ENCODE results near the gene AP2M1.

AP2M1 gene

DNA sequence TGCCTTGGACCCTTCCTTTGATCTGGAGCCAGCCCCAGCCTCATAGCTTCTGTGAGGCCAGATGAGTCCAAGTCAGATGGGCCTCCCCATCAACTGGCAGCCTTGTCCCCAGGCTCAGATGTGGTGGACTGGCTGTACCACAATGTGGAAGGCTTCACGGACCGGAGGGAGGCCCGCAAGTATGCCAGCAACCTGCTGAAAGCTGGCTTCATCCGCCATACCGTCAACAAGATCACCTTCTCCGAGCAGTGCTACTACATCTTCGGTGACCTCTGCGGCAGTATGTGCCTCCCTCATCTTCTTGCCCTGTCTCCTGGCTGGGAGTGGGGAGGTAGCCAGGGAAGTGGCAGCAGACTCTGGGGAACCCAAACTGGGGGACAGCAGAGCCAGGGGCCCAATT lies 6.9 kb upstream of the AP2M1 start:
- no peak overlapping the region for H3K4me3 ChIP-seq
- DNase-seq (ENCODE audit: low spot score), result no peak
- TF ChIP-seq CTCF (IDR thresholded peaks at IDR 0.05), result no peak
- H3K27ac ChIP-seq, result peak overlapping the region in 1 of 2 donors; percentile 18

DNA sequence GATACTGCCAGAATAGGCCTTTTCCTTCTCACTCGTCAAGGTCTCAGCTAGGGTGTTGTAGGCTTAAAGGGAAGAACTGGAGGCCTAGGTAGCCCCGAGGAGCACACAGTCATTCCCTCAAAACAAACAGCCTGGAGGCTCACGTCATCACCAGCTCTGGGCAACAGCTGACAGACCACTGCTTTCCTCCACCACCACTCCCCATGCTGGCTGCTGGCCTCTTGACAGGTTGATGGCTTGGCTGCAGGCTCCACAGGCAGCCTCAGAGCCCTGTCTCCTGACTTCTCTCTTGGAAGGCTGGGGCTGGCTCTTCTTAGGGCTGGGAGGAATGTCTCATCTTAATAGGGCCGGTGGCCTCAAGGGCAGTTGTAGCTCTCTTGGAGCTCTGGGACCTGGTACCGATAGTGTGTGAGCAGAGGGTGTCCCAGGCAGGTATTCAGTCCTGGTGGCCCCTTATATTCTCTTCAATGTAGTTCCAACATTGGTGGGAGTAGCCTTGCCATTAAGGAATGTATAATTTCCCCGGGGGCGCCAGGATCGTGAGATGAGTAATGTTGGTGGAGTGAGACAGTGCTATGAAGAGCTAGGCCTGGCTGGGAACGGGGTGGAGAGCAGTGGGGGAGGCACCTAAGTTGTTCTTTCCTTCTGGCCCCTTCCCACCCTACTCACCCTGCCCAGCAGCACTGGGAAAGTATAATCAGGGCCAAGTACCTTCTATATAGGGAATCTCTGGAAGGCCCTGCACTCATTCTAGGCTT lies 6.1 kb upstream of the AP2M1 start:
- no peak for DNase-seq (ENCODE audit: low spot score)
- no peak for TF ChIP-seq CTCF (IDR thresholded peaks at IDR 0.05)
- Histone ChIP-seq H3K27ac (peak overlapping the region in 1 of 2 donors; percentile 18), H3K4me3 (no peak overlapping the region)

DNA sequence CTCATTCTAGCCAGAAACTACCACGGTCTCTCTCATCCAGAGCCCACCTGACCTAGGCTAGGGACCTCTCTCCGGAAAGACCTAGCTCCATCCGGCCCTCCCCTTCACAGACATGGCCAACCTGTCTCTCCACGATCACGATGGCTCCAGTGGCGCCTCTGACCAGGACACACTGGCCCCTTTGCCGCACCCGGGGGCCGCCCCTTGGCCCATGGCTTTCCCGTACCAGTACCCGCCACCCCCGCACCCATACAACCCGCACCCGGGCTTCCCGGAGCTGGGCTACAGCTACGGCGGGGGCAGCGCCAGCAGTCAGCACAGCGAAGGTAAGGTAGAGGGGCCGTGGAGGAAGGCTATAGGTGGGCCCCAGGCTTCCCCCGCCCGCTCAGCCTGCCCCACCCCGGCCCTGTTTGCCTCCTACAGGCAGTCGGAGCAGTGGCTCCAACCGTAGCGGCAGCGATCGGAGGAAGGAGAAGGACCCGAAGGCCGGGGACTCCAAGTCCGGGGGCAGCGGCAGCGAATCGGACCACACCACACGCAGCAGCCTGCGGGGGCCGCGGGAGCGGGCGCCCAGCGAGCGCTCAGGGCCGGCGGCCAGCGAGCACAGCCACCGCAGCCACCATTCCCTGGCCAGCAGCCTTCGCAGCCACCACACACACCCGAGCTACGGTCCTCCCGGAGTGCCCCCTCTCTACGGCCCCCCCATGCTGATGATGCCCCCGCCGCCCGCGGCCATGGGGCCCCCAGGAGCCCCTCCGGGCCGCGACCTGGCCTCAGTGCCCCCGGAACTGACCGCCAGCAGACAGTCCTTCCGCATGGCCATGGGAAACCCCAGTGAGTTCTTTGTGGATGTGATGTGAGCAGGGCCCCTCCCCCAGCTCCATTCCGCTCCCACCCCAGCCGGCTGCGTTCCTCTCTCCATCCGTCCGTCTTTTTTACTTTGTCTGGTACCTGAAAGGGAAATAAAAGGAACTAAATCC lies 4.5 kb upstream of the AP2M1 start:
- Histone ChIP-seq H3K4me3 (no peak overlapping the region), H3K27ac (no peak overlapping the region)
- no peak for TF ChIP-seq CTCF (IDR thresholded peaks at IDR 0.05)
- DNase-seq (ENCODE audit: low spot score), result no peak

GRCh38 chr3:184171562-184171961 lies 3.1 kb upstream of the AP2M1 start:
- H3K27ac ChIP-seq, result no peak overlapping the region
- no peak for TF ChIP-seq CTCF (IDR thresholded peaks at IDR 0.05)
- no peak overlapping the region for H3K4me3 ChIP-seq
- no peak for DNase-seq (ENCODE audit: low spot score)

DNA sequence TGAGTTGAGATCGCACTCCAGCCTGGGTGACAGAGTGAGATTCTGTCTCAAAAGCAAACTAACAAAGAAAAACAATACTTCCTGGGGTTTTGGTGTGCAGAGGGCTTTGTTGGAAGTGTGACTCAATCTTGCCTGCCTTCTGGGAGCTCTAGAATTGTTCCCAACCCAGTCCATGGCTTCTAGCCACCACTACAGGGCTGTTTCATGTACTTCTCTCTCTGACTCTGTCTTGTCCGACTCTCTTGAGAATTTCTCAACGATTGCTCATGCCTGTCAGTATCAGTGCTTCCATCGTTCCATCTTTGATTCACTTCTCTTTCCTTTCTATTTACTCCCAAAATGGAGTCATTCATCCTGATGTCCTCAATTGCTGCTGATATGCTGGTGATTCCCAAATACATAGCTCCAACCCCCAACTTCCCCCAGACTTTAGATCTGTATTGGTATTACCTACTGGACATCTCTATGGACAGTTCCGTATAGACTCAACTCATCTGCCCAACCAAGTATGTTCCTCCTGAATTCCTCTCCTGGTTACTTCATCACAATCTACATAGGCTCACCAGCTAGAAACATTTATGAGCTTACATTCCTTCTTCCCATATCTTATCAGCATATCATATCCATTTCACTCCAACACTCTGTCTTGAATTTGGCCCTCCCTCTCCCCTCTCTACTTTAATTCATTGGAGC lies 1.8 kb upstream of the AP2M1 start:
- DNase-seq (ENCODE audit: low spot score), result no peak
- no peak for TF ChIP-seq CTCF (IDR thresholded peaks at IDR 0.05)
- no peak overlapping the region for H3K4me3 ChIP-seq
- H3K27ac ChIP-seq, result no peak overlapping the region

DNA sequence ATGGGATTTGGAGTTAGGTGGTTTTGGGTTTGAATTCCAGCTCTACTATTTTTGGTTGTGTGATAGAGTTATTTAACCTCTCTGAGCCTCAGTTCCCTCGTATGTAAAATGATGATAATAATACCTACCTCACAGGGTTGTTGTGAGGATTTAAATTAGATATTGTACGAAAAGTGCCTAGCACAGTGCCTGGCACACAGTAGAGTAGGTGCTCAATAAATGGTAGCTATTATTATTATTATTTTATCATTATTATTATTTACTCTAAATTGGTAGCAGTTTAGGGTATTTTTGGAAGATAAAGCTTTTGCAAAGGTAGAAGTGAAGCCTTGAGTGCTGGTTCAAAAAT lies 1.3 kb upstream of the AP2M1 start:
- no peak for DNase-seq (ENCODE audit: low spot score)
- Histone ChIP-seq H3K27ac (peak overlapping the region in 1 of 2 donors; percentile 64), H3K4me3 (no peak overlapping the region)
- TF ChIP-seq CTCF (IDR thresholded peaks at IDR 0.05), result no peak

Data from coronary artery (tissue), 2 donors.